IPS-18c (cell line): ENCODE results near the gene SLC38A10.

Source experiments
- H3K4me3 ChIP-seq: 2 replicates; pipeline ENCODE4 v1.7.0; 2013; ENCODE audit warnings: low read depth, mild to moderate bottlenecking, low read length, moderate library complexity; ENCODE audit not compliant: insufficient read depth
- H3K9me3 ChIP-seq: one replicate; pipeline ENCODE4 v1.6.1; 2013; ENCODE audit warnings: mild to moderate bottlenecking, low read length, moderate library complexity; ENCODE audit not compliant: control insufficient read depth, insufficient read depth

The SLC38A10 gene

DNA sequence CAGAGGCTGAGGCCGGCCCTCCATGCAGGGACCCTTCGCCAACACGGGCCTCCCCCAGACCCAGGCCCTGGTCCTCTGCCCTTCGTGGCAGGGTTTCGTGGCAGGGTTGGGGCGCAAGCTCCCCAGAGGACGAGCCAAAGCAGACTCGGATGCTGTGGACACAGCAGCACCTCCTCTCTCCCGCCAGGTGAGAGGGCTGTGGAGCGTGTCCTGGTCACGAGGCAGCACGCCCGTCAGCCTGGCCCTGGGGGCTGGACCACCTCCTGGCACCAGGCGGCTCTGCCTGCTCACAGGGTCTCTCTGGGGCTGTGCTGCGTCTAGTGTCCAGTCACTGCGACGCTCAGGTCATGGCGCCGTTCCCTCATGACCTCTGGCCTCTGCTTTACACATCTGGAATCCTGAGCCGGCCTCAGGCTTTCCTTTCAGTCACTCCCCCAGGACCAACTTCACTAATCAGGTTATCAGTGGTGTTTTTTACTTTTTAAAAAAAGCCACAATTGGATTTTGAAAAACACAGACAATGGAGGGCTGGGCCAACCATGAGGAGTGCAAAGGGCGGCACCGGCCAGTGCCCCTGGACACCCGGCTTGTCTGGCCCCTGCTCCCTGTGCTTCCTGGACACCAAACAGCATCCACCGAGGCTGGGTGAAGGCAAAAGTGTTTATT is 50.6 kb downstream of the SLC38A10 start:
- H3K4me3 ChIP-seq, result no peak overlapping the region
- H3K9me3 ChIP-seq, result no peaks in the 10 kb centered on the region

GRCh38 chr17:81243333-81243664 is 51.8 kb downstream of the SLC38A10 start:
- H3K4me3 ChIP-seq, result no peak overlapping the region
- H3K9me3 ChIP-seq, result no peaks in the 10 kb centered on the region

GRCh38 chr17:81242421-81243332 is 52.4 kb downstream of the SLC38A10 start:
- no peak overlapping the region for H3K4me3 ChIP-seq
- no peaks in the 10 kb centered on the region for H3K9me3 ChIP-seq

DNA sequence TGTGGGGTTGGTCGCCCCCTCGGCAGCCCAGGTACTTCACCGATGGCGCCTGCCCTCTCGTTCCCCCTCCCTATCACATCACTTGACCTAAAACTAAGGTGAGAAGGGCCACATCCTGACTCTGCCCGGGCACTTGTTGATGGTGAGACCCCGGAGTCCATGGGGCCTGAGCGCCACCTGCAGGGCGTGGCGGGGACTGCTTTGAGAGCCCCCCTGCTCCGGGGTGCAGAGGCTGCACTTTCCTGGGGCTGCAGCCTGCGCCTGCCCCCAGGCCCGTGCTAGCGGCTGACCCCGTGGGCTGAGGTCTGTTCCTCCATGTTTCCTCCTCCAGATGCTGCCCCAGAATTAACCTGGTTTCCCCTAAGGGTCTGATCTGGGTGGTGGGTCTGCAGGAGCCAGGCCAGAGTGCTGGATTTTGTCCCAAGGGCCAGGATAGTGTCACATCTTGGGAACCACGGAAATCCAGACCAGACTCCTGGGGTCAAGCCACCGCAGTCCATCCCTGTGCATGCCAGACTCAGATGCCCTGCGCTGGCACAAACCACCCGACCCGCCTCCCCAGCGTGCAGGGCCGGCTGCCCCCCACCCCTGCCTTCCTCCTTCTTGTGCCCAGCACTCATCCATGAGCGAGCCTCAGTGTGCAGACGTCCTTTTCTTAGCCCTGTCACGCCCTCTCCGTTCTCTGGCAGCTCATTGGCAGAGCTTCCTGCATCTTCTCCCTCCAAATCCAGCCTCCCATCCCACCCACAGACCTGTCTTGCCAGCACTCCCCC is 53.3 kb downstream of the SLC38A10 start:
- Histone ChIP-seq H3K4me3 (no peak overlapping the region), H3K9me3 (no peaks in the 10 kb centered on the region)

DNA sequence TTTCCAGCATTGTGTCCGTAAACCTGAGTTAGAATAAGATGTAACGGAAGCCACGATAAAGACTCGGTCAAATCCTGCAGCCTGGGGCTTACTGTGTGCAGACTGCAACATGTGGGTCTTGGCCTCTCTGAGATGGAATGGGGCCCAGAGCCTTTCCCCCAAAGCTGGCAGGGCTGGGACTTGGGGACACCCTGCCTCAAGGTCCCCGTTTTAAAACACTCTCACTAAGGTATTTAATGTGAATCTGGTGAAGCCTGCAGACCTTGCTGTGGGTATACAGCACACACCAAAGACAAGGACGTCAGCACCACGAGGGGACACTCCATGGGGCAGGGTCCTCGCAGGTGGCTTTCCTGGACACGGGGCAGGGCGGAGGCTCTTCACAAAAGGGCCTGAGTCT is 53.9 kb downstream of the SLC38A10 start:
- Histone ChIP-seq H3K9me3 (no peaks in the 10 kb centered on the region), H3K4me3 (no peak overlapping the region; the same call in 1 of the 2 replicates)

- H3K4me3 ChIP-seq, result no peak overlapping the region
Measured at GRCh38 chr17:81240761-81241160, 54.3 kb downstream of the SLC38A10 start.

GRCh38 chr17:81239714-81240555 is 55.2 kb downstream of the SLC38A10 start:
- H3K9me3 ChIP-seq, result no peaks in the 10 kb centered on the region

More at GRCh38 chr17:81240761-81241160, 54.3 kb downstream of the SLC38A10 start:
- no peaks in the 10 kb centered on the region for H3K9me3 ChIP-seq

DNA sequence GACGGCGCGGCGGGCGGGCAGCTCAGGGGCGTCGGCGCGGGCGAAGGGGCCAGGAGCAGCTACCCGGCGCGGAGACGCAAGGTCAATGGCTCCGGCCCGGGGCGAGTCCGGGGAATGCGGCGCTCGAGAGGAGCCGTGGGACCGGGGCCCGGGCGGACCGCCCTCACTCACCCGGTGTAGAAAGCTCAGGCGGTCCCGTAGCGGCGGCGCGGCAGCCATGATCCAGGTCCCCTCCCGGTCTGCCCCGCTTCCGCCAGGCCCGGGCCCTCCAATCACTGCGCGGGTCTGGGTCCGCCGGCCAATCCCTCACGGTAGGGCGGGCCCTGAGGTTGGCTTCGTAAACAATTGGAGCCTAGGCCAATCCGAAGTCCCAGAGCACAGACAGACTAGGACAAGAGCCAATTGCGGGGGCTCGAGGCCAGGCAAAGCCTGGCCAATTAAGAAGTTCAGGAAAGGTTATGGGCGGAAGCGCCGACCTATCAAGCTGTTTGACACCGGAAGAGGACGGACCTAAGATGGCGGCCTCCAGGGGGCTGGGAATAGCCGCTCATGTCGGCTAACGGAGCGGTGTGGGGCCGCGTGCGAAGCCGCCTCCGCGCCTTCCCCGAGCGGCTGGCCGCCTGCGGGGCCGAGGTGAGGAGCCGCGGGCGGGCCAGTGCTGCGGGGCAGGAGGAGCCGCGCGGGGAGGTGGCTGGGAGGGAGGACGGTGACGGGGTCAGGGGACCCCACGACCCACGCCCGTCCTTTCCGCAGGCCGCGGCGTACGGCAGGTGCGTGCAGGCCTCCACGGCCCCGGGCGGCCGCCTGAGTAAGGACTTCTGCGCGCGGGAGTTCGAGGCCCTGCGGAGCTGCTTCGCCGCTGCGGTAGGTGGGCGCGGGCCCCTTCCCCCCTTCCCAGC is 56.0 kb downstream of the SLC38A10 start, which contains the start of the genes NDUFAF8 and TEPSIN:
Gene NDUFAF8 (plus strand): TSS at position 504 of the 899 bp plus-strand sequence. CDS start 46 bp downstream, at position 550.
Gene TEPSIN (minus strand): TSS at position 241 of the 899 bp plus-strand sequence. CDS start 22 bp downstream, at position 219.
- Histone ChIP-seq H3K4me3 (peak within 1 kb of the TSS; percentile 95), H3K9me3 (no peaks in the 10 kb centered on the region)

More at GRCh38 chr17:81239714-81240555, 55.2 kb downstream of the SLC38A10 start:
- peak overlapping the region; percentile 95 for H3K4me3 ChIP-seq

DNA sequence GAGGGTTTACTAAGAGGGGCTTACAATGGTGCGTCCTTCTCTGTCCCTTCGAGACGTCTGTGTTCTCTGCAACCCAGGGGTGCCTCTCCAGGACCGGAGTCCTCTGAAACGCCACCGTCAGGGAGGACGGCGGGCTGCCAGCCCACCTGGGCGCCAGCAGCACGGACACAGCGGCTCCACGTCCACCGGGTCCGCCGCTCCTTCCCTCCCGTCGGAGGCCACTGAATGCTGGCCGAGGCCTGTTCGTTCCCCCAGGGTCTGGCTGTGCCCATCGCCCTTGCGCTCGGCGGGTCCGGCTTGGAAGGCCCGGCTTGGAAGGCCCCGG is 56.7 kb downstream of the SLC38A10 start:
- Histone ChIP-seq H3K4me3 (peak overlapping the region; percentile 87), H3K9me3 (no peaks in the 10 kb centered on the region)

DNA sequence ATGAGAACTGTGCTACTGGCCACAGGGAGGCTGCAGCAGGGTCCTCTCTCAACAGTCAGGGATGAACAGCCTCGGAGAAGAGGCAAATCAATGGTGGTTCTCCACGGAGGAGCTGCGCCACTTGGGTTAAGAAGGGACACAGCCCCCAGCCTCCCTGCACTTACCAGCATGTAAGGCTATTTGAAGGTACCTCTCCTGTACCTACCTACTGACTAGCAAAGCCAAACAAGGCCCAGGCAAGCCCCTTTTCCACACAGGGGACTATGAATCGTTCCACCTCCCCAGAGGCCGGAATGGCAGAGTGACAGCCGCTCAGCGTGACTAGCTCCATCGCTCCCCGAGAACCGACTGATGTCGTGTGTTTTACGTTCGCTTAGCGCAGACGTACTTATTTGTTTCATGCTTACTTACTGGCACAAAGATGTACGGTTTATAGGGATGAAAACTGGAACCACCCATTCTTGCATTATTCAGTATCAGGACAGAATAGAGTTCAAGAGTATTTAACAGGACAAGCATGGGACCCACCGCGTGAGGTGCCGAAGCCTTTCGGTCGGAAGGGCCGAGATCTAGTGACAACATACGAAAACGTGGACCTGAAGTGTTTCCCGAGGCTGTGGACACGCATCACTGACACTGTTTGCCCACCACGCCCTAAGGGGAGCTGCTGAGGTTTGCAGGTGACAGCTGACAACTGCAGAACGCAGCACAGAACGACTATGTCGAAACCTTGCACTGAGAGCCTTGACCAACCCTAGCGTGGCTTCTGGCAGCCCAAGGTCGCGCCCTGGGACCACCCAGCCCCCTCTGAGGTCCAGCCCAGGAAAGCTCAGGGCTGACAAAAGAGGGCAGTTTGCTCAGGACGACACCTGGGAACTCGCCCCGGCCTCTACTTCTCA is 57.3 kb downstream of the SLC38A10 start:
- no peaks in the 10 kb centered on the region for H3K9me3 ChIP-seq

DNA sequence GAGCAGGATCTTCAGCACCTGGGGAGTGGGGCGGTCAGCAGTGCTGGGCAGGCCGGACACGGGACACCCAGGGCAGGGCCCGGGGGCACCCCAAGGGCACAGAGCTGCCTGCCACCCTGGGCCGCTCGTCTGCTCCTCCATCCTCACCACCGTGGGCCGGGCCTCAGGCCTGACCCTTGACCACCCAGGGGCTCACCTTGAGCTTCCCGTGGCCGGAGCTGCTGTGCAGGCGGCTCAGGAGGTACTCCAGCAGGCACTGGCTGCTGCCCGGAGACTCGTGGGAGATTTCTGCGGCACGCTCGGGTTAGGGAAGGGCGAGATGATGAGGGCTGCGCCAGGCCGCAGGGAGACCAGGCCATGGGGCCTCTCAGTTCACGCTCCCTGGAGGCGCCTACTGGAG is 58.3 kb downstream of the SLC38A10 start:
- Histone ChIP-seq H3K4me3 (no peak overlapping the region), H3K9me3 (no peaks in the 10 kb centered on the region)

More for the DNA sequence above, 57.3 kb downstream of the SLC38A10 start:
- peak overlapping the region; percentile 87 for H3K4me3 ChIP-seq

DNA sequence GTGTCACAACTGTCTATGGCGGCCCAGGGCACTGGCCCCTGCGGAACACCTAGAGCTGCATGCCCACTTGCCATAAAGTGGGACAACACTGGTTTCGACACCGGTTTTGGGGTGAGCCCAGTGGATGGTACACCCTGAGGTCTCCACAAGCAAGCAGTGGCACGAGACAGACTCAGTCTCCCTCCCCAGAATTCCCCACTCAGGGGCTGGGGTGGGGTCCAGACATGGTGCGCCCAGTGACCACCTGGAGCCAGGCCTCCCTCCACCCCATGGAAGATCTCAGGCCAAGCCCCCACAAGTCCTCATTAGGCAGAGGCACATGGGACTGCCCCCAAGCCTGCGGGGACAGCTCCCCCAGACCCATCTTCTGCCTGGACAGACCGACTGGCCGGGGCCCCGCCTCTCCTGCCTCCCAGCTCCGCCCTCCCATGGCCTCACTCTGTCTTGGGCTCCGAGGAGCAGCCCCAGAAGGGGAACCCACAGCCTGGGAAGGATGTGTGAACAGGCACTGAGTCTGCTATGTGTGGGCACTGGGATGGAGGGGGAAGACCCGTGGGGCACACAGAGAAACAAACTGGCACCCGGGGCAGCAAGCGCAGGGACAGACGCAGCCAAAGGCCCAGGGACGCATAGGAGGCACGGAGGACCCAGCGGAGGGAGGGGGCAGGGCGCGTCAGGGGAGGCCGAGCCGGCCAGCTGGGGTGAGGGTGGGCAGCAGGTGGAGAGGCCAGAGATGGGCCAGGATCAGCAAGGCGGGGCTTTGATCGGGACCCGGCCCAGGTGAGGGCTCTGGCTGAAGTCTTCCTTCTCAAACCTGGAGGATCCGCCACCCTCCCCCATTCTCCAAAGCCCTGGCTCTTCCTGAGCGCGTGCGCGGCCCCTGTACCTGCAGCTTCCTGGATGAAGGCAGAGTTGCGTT is 59.0 kb downstream of the SLC38A10 start:
- no peaks in the 10 kb centered on the region for H3K9me3 ChIP-seq
- no peak overlapping the region for H3K4me3 ChIP-seq

DNA sequence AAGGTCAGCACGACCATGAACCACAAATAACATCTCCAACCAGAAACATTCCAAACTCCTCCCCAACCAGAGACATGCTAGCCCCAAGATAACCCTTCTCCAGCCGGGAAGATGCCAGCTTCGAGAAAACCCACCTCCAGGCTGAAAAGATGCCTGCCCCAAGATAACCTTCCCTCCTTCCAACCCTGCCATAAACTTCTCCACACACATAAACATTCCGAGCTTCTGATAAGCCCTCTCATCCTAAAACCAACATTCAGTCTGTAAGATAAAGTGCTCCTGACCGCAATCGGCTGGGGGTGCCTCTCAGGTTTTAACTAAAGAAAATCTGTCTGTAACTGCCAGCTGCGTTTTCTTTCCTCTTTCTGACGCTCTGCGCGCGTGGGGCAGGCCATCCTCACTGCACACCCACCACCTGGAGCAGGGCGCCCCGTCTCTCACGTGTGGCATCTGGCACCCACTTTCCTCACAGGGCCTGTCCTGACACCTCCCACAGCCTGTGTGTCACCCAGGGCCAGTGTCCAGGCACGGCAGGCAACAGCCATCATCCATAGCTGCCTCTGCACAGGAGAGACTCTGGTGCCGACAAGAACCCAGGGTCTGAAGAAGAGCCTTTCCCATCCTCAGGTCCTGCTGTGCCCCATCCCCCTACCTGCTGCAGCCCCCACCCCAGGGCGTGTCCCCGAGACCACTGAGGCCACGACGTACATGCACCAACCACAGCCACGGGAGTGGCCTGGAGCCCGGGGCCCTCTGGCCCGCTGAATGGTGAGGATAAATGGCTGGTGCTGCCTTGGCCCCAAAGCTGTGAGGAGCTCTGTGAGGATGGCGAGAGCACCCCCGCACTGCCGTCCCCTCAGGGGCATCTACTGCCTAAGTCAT is 59.9 kb downstream of the SLC38A10 start:
- Histone ChIP-seq H3K9me3 (no peaks in the 10 kb centered on the region), H3K4me3 (no peak overlapping the region)
